A172 (cell line): Measurements from ENCODE around the gene SLC22A17. TPM values are rescaled to one million over a fixed set of nuclear protein-coding genes. Genes with fewer than 3 reads are reported as not detected.
A peak's percentile ranks its signal among the peaks of the same experiment; 100 is the strongest.

Experiments used
- DNase-seq: peaks from one replicate; pipeline ENCODE4 v3.0.0-alpha.2; 2015; ENCODE audit warnings: low spot score
- total RNA-seq: library from RNA; depleted of rRNA; stranded (reverse); fragments of >200 nt; shearing (Covaris generic); gene quantifications from 2 replicates; pipeline ENCODE4 v1.2.3, GENCODE V29; 2014; rRNA removed

SLC22A17 gene
- total RNA-seq, 1 experiment from 2014 or later: 10.3 TPM

DNA sequence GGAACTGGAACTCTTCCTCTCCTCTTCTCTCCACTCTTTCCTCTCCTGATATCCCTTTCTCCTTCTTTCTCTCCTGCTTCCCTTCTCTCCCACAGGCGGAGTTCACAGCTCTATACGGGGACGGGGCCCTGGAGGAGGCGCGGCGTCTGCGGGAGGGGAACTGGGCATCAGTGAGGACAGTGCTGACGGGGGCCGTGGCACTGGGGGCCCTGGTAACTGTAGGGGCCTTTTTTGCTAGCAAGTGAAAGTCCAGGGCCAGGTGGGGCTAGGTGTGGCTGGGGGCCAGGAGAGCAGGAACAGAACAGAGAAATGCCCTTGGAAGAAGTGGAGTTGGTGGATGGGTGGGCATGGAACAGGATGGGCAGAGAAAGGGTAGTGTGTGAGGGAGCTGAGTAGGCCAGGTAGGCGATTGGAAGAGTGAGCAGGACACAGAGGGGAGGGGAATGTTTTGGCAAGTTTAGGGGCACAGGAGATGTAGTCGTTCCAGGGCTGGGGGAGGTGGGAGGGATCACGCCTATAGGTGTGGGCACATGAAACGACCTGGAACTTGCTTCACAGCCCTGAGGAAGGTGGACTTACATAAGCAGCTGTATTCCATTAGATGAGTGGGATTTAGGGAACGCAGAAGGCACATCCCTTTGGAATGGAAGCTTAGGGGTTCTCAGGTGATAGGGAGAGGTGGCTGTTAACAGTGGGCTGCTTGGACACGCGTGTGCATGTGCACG is 43.8 kb downstream of the SLC22A17 start:
- DNase-seq: no peak

GRCh38 chr14:23307687-23308644 is 44.7 kb downstream of the SLC22A17 start:
- peak; percentile 8 for DNase-seq

- no peak for DNase-seq
Observed at GRCh38 chr14:23307146-23307530, 45.5 kb downstream of the SLC22A17 start.

GRCh38 chr14:23306412-23307145 is 46.1 kb downstream of the SLC22A17 start, which contains the start of gene BCL2L2:
TSS of gene BCL2L2 (plus strand) at chr14:23306833. CDS start at chr14:23307768, 935 bp downstream.
- DNase-seq: peak; percentile 78

DNA sequence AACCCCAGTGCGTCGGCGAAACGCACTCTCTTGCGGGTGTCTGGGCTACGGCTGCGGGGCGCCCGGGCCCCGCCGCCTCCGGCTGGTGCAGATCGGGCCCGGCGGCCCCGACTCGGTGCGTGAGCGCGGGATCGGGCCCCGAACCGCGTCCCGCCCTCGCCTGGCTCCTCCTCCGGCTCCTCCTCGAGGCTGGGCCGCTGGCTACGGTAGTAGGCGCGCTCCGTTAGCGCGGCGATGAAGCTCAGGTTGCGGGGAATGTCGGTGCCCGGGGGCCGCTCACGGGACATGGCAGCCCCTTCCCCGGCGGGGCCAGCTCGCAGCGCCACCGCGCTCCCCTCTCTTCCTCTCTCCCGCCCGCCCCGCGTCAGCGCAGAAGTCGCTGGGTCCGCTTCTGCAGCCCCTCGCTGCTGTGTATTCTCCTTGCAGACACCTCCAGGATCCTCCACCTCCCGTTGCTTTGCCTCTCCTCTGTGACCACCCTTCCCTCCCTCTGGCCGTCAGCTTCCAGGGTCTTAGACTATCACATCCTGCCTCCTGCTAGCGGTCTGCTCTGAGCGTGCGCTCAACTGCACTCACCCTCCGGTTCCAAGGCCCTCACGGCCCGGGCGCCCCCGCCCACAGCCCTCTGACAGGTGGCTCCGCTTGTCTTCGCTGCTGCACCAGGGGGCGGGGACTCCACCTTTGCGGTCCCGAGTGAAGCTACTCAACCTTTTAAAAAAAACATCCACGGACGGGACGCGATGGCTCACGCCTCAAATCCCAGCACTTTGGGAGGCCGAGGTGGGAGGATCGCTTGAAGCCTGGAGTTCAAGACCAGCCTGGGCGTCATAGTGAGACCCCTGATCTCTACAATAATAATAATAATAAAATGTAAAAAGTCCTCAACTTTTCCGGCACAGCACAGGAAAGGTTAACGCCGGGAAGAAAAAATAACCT is 50.1 kb downstream of the SLC22A17 start, which contains the start of gene PPP1R3E:
TSS of gene PPP1R3E (minus strand) at position 570 of the 936 bp plus-strand sequence. CDS start at position 287, 283 bp downstream.
- peak; percentile 16 for DNase-seq

- DNase-seq: no peak
Observed at GRCh38 chr14:23301969-23302289, 50.8 kb downstream of the SLC22A17 start.

DNA sequence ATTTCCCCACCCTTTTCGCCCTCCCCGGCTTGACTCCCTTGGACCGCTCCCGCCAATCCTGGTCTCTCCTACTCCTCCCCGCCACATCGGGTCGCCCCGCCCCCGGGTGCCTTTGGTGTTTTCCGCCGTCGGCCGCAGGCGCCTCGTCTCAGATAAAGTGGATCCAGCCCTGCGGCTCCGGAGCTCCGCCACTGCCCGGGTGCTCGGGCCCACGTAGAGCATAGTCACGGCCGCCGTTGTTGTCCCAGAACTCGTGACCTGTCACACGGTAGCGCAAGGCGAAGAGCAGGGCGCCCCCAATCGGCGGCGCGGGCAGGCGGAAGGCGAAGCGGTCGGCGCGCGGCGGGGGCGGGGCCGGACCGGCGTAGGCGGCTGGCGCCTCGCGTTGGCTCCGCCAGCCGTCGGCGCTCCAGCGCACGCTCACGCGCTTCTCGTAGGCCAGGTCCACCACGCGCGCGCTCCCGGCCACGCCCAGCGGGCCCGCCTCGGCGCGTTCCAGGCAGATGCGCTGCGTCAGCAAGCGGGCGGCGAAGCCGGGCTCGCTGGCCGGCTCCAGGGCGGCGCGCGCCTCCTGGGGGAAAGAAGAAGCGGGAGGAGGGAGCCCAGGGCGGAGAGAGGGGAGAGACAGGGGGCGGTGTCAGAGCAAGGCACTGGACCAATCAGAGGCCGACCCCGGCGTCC is 51.3 kb downstream of the SLC22A17 start:
- DNase-seq: peak; percentile 88

GRCh38 chr14:23300687-23301223 is 51.9 kb downstream of the SLC22A17 start:
- DNase-seq: peak; percentile 8

DNA sequence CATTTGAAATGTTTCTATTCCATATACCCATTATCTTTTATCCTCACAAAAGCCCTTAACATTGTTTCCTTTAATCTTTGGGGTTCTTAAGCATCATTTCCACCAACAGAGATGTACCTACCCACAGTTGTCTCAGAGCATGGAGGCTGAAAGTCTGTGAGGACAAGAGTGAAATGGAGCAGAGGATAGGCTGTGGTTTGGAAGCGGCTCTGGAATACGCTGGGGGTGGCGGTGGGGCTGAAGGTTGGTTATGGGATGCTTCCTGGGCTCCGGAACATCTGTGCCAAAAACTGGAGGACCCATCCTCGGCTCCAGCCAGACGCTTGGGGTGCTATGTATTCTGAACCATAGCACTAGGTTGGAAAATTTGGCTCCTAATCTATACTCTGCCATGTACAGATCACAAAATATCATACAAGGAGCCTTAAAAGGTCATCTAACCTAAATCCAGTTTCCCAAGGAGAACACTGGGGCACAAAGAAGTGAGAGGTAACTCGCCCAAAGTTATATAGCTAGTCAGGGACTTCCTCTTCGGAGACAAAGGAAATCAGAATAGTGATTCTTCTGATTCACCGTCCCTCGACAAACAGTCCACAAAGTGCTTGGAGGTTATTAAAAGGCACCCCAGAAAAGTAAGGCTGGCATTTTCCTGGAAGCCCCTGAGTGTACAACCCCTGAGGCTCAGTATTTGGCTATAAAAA is 52.6 kb downstream of the SLC22A17 start:
- DNase-seq: no peak

GRCh38 chr14:23299211-23299957 is 53.3 kb downstream of the SLC22A17 start:
- peak; percentile 27 for DNase-seq

- no peak for DNase-seq
Observed at GRCh38 chr14:23297611-23298277, 54.9 kb downstream of the SLC22A17 start.

GRCh38 chr14:23297096-23297495 is 55.6 kb downstream of the SLC22A17 start:
- no peak for DNase-seq

Other genes starting within 250 kb of the SLC22A17 start
- gene CIROP, start 247.9 kb downstream of the SLC22A17 start, total RNA-seq: not detected in 2 replicates
- gene CEBPE, start 233.6 kb downstream of the SLC22A17 start, total RNA-seq: 0.96 TPM in 1 of 2 replicates, not detected in the other
- 1.5 and 2.5 TPM in 2 replicates for gene SLC7A8, start 169.2 kb downstream of the SLC22A17 start, total RNA-seq
- gene RNF212B, start 115.0 kb downstream of the SLC22A17 start, total RNA-seq: not detected in 2 replicates
- 4.5 and 4.7 TPM in 2 replicates for gene HOMEZ, start 66.8 kb downstream of the SLC22A17 start, total RNA-seq
- gene PPP1R3E, start 50.0 kb downstream of the SLC22A17 start, total RNA-seq: 1.4 and 1.9 TPM in 2 replicates
- 5.8 and 7.6 TPM in 2 replicates for gene BCL2L2, start 46.1 kb downstream of the SLC22A17 start, total RNA-seq
- gene PABPN1, start 31.4 kb downstream of the SLC22A17 start, total RNA-seq: 66.5 and 85.1 TPM in 2 replicates
- not detected in 2 replicates for gene EFS, start 12.3 kb upstream of the SLC22A17 start, total RNA-seq
- gene IL25, start 19.9 kb upstream of the SLC22A17 start, total RNA-seq: not detected in 2 replicates
- not detected in 2 replicates for gene CMTM5, start 24.2 kb upstream of the SLC22A17 start, total RNA-seq
- gene MYH6, start 55.4 kb upstream of the SLC22A17 start, total RNA-seq: not detected in 2 replicates
- gene MYH7, start 82.8 kb upstream of the SLC22A17 start, total RNA-seq: not detected in 2 replicates
- gene NGDN, start 116.8 kb upstream of the SLC22A17 start, total RNA-seq: 42.2 and 52.6 TPM in 2 replicates
- gene ZFHX2, start 198.9 kb upstream of the SLC22A17 start, total RNA-seq: 0.29 TPM in 2 replicates
- 5.0 and 5.2 TPM in 2 replicates for gene THTPA, start 203.4 kb upstream of the SLC22A17 start, total RNA-seq
- 6.0 and 16.6 TPM in 2 replicates for gene AP1G2, start 214.9 kb upstream of the SLC22A17 start, total RNA-seq
- not detected in 2 replicates for gene JPH4, start 225.9 kb upstream of the SLC22A17 start, total RNA-seq